GM21528 (cell line): ENCODE measurements around the gene UBE2V1.
"Not testable (repeated sequence)": the region's sequence is repeated elsewhere in the genome, so short reads cannot be mapped to it uniquely, and the experiment has no call there.

Experiments
- ATAC-seq: cut with Tn5 transposase; IDR thresholded peaks from one replicate; pipeline ENCODE4 v1.9.1; 2021; ENCODE audit warnings: mild to moderate bottlenecking, moderate library complexity; ENCODE audit not compliant: unreplicated experiment, low FRiP score

UBE2V1 gene

DNA sequence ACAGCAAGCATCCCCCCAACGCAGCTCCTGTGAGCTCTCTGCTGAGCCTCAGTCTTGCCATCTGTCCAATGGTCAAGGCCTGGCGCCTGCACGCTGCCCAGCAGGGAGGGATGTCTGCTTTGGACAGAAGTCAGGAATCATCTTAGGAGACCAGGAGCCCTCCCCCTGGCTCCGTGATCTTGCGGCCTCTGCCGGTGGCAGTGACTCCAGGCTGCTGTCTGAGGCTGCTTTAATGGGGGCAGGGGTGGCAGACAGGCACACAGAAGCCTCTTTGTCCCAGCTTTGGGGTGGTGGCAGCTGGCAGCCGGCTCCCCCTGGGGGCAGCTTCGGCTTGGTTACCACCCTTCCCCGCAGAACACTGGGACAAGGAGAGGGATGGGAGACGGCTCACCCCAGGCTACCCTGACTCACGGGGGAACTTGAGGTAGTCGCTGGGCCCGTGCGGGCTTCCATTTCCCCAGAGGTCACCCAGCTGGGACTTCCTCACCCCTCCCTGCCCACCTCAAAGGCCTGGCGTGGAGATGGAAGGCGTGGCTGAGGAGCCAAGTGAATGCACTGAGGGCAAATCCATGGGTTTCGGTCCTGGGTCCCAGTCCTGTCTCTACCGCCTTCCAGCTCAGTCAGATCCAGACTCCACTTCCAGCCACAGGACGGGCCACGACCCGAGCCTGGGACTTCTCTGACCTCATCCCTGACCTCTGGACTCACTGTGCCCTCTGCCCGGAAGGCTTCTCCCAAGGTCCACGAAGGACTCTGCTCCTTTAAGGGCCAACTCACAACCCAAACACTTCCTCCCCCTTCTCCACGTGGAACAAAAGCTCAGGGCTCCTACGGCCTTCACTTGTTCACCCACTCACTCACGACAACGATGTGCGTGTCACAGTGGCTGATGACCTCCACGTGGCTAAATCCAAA lies 25.8 kb upstream of the UBE2V1 start:
- no peak for ATAC-seq

- no peak for ATAC-seq
Measured at GRCh38 chr20:50138120-50138478, 25.1 kb upstream of the UBE2V1 start.

- not testable (repeated sequence) for ATAC-seq
Measured at GRCh38 chr20:50137702-50138101, 24.8 kb upstream of the UBE2V1 start.

DNA sequence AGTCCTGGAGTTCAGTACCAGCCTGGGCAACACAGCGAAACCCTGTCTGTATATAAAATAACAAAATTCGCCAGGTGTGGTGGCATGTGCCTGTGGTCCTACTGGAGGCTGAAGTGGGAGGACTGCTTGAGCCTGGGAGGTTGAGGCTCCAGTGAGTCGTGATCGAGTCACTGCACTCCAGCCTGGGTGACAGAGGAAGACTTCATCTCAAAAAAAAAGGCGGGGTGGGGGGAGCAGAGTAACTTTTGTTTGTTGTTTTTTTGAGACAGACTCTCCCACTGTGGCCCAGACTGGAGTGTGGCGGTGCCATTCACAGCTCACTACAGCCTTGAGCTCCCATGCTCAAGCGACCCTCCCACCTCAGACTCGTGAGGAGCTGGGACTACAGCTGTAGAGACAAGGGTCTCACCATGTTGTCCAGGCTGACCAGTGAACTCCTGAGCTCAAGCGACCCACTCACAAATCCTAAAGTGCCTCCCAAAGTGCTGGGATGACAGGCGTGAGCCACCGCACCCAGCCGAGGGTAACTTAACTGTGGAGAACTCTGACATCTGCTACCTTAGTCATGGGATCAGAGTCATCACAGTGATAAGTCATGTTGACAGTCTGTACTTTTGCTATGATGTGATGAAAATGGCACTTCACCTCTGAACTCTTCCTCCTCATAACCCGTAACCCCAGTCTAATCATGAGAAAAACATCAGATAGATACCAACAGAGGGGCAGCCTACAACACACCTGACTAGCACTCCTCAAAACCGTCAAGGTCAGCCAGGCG lies 24.1 kb upstream of the UBE2V1 start:
- no peak for ATAC-seq

GRCh38 chr20:50135157-50135556 lies 22.2 kb upstream of the UBE2V1 start:
- ATAC-seq = not testable (repeated sequence)

GRCh38 chr20:50133474-50134217 lies 20.7 kb upstream of the UBE2V1 start:
- ATAC-seq = no peak

DNA sequence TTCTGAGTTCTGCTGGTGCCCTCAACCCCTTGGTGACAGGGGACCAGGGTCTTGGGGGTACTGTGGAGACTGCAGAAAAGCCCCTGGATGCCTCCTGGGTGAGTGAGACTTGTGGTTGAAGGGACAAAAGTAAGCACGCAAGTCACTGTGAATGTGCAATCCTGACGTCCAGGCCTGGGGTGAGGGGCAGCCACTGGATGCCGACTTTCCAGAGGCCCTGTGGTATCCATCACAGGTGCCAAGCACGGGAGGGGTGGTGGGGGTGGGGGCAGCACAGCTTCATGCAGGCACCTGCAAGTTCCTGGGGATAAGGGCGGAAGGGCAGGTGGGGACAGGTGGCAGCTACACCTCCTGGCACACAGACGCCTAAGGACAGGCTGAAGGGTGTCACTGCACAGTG lies 20.1 kb upstream of the UBE2V1 start:
- ATAC-seq = no peak

- no peak for ATAC-seq
Measured at GRCh38 chr20:50130995-50131394, 18.0 kb upstream of the UBE2V1 start.

GRCh38 chr20:50130356-50130723 lies 17.4 kb upstream of the UBE2V1 start:
- ATAC-seq = no peak

- no peak for ATAC-seq
Measured at GRCh38 chr20:50129662-50130355, 16.9 kb upstream of the UBE2V1 start.

GRCh38 chr20:50128520-50128905 lies 15.6 kb upstream of the UBE2V1 start:
- no peak for ATAC-seq

DNA sequence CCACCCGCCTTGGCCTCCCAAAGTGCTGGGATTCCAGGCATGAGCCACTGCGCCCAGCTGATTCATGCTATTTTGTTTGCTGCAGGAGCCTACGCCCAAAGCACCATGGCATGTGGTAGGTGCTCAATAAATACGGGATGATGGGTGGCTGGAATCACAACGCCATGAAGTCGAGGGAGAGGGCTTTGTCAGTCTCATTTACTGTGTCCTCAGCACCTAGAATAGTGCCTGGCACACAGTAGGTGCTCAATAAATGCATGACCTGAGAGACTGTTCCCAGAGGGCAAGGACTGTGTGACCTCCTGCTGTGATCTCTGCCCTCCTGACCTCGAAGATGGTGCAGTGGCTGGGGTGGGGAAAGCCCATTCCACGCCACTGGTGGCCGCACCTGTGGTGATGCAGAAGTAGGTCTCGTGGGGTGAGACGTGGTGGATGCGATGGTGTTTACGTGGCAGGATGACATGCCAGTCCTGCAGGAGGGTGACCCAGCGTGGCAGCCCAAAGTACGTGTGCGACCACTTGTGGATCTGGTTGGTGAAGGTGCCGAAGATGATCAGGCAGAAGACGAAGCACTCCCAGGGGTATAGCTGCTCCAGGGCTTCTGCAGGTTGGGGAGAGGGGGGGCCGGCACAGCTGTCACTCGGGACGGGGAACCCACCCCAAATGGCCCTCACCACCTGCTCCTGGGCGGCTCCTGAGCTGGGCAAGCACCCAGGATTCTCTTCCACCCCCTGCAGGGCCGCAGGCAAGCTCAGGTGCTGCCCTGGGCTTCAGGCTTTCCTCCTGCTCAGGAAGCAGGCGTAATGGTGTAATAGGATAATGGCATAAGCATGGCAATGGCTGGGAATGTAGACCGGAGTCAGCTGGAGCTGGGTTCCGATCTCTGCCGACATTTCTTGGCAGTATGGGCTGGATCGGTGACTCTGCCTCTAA lies 14.9 kb upstream of the UBE2V1 start:
- no peak for ATAC-seq

DNA sequence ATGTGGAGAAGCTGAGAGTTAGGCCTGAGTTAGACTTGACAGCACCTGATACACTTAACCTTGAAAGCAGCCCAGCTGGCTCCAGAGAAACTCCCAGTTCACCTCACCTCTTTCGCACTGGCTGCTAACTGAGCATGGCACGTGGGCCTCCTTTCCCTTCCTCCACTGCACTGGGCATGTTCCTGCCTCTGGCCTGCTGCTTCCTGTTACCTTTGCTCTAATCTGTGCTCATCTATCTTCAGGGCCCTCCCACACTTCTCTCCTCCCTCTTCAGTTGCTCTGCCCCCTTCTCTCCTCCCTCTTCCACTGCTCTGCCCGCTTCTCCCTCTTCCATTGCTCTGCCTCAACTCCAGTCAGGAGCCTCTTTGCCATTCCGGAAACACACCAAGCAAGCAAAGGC lies 13.7 kb upstream of the UBE2V1 start:
- no peak for ATAC-seq

DNA sequence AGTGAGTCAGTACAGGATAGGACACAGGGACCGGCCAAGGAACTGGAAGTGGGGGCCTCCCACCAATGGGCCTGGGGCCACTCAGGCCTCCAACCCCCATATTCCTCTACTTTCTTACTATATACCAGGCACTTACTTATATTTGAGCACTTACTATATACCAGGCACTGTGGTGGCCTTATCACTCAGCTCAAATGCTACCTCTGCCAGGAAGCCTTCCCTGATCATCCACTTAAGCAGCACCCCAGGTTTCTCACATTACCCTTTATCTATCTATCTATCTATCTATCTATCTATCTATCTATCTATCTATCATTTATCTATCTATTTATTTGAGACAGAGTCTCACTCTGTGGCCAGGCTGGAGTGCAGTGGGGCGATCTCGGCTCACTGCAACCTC lies 12.3 kb upstream of the UBE2V1 start:
- ATAC-seq = no peak

- no peak for ATAC-seq
Measured at GRCh38 chr20:50124496-50124895, 11.5 kb upstream of the UBE2V1 start.

GRCh38 chr20:50123418-50123817 lies 10.5 kb upstream of the UBE2V1 start:
- no peak for ATAC-seq

- no peak for ATAC-seq
Measured at GRCh38 chr20:50122763-50123162, 9.8 kb upstream of the UBE2V1 start.

DNA sequence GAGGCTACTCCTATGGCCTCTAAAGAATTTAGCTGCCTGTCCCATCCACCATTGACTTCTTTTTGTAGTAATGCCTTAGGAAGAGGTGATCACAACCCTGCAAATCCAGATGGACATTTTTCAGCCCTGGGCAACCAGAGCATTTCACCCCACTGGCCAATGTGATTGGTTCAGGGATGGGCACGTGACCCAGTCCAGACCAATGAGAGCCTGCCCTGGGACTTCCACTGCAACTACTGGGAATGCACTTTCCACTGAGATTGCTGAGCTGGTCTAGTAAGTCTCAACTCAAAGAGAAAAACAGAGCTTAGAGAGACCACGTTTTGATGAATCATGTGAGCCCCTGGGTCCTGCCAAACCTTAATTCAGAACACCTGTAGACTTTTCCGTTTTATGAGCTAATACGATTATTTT lies 8.9 kb upstream of the UBE2V1 start:
- ATAC-seq = no peak

- ATAC-seq = no peak
Measured at GRCh38 chr20:50120935-50121693, 8.2 kb upstream of the UBE2V1 start.
